Esophagus muscularis mucosa (tissue), 4 donors: Measurements from ENCODE around the gene PTER. TPM values are rescaled to one million over a fixed set of nuclear protein-coding genes. Genes with fewer than 3 reads are reported as not detected.

Experiments used
- DNase-seq: peaks from one replicate; pipeline ENCODE4 v3.0.0-alpha.2; 2017; ENCODE audit errors: extremely low spot score
- H3K27ac ChIP-seq, 4 donors: fragments of 200-600 bp; sonication (generic); replicated peaks in 1 of 4; 1 replicate in 3 of 4; 2 replicates in 1 of 4; pipeline ENCODE4 v1.5.1; 2016 to 2019; ENCODE audit warnings: mild to moderate bottlenecking in 1 of 4
- H3K27me3 ChIP-seq, 4 donors: fragments of 200-600 bp; sonication (generic); one replicate each; pipeline versions ENCODE4 v1.5.1 to v1.6.0; 2016 to 2019
- H3K36me3 ChIP-seq, 4 donors: fragments of 200-600 bp; sonication (generic); one replicate each; pipeline ENCODE4 v1.5.1; 2016 to 2019
- H3K4me1 ChIP-seq, 4 donors: fragments of 200-600 bp; sonication (generic); one replicate each; pipeline ENCODE4 v1.5.1; 2016 to 2019
- H3K4me3 ChIP-seq, 4 donors: fragments of 200-600 bp; sonication (generic); 1 replicate in 2 of 4; 2 replicates in 2 of 4; pipeline ENCODE4 v1.5.1; 2016 to 2019; ENCODE audit warnings: mild to moderate bottlenecking in 4 of 4, moderate library complexity in 1 of 4
- H3K9me3 ChIP-seq, 4 donors: fragments of 200-600 bp; sonication (generic); 1 replicate in 3 of 4; 2 replicates in 1 of 4; pipeline ENCODE4 v1.5.1; 2016 to 2019
- CTCF ChIP-seq, 3 experiments: fragments of 200-600 bp in 2 of 3; fragments of 450-650 bp in 1 of 3; sonication (generic) in 2 of 3; IDR thresholded peaks; one replicate each; pipeline ENCODE4 v1.5.1; 2017 to 2019; ENCODE audit warnings: antibody characterized with exemption in 3 of 3, mild to moderate bottlenecking in 2 of 3, moderate library complexity in 1 of 3
- EP300 ChIP-seq: sonication (generic); formaldehyde crosslinking; IDR thresholded peaks from one replicate; pipeline ENCODE4 v1.6.1; 2017; ENCODE audit warnings: antibody characterized with exemption
- POLR2A ChIP-seq: fragments of 450-650 bp; IDR thresholded peaks from one replicate; pipeline ENCODE4 v1.6.1; 2017; ENCODE audit warnings: antibody characterized with exemption, moderate library complexity, mild to moderate bottlenecking, low read depth
- POLR2AphosphoS5 ChIP-seq, 2 donors: sonication (generic); formaldehyde crosslinking; IDR thresholded peaks; one replicate each; pipeline ENCODE4 v1.6.1; 2017; ENCODE audit warnings: antibody characterized with exemption in 2 of 2
- WGBS: methylation state at CpG from one replicate; pipeline ENCODE4 v1.1.5; 2018; 5-methylcytosine and 5-hydroxymethylcytosine counted together
- intact Hi-C: fragments of 100-400 bp; cut with DNase I; formaldehyde crosslinking; loops from one replicate; pipeline ENCODE4 v1.15.1; 2023
- total RNA-seq, 4 donors: library from RNA; depleted of rRNA; stranded (reverse); fragments of >200 nt; gene quantifications; one replicate each; pipeline versions ENCODE4 v1.1.0 to v1.2.1, GENCODE V29; 2016

PTER gene
- total RNA-seq, 4 donors from 2014 or later, result 8.1 to 10.4 (median 9.8) TPM

- Histone ChIP-seq H3K27ac (no peak overlapping the region), H3K9me3 (no peaks in the 10 kb centered on the region), H3K36me3 (peaks cover 0 to 20% (median 9%) of the 10 kb centered on the region in 4 donors), H3K4me3 (no peak overlapping the region), H3K4me1 (no peaks in the 10 kb centered on the region), H3K27me3 (no peaks in the 10 kb centered on the region)
- WGBS, result 94% methylated on average over 3 of the region's 3 CpGs
- intact Hi-C loops, result no loop called here
- TF ChIP-seq EP300 (no peak), CTCF (IDR thresholded peaks at IDR 0.05) (no peak), POLR2A (no peak), POLR2AphosphoS5 (IDR thresholded peaks at IDR 0.05) (no peak)
- no peak for DNase-seq
These were observed 53.7 kb downstream of the PTER start for GRCh38 chr10:16490511-16490910.

GRCh38 chr10:16491933-16492332 is 55.1 kb downstream of the PTER start:
- Histone ChIP-seq H3K4me1 (no peaks in the 10 kb centered on the region), H3K27me3 (no peaks in the 10 kb centered on the region), H3K36me3 (peaks cover 0 to 12% (median 5%) of the 10 kb centered on the region in 4 donors), H3K4me3 (no peak overlapping the region), H3K9me3 (no peaks in the 10 kb centered on the region), H3K27ac (no peak overlapping the region)
- intact Hi-C loops, result no loop called here
- DNase-seq, result no peak
- no peak for TF ChIP-seq POLR2AphosphoS5 (IDR thresholded peaks at IDR 0.05)
- TF ChIP-seq POLR2A, result no peak
- no peak for TF ChIP-seq EP300
- no peak for TF ChIP-seq CTCF (IDR thresholded peaks at IDR 0.05)
- WGBS, result 50% methylated on average over 2 of the region's 2 CpGs

- no peak overlapping the region for H3K27ac ChIP-seq
- no peaks in the 10 kb centered on the region for H3K9me3 ChIP-seq
- no peak for DNase-seq
- TF ChIP-seq POLR2AphosphoS5 (IDR thresholded peaks at IDR 0.05), result no peak
- TF ChIP-seq POLR2A, result no peak
- no peak for TF ChIP-seq EP300
- TF ChIP-seq CTCF (IDR thresholded peaks at IDR 0.05), result no peak
- no peaks in the 10 kb centered on the region for H3K27me3 ChIP-seq
- no peak overlapping the region for H3K4me3 ChIP-seq
- no peaks in the 10 kb centered on the region for H3K4me1 ChIP-seq
- intact Hi-C loops, result no loop called here
- H3K36me3 ChIP-seq, result peaks cover 0 to 5% (median 0%) of the 10 kb centered on the region in 4 donors
- 65% methylated on average over 10 of the region's 10 CpGs for WGBS
These were observed 57.2 kb downstream of the PTER start for GRCh38 chr10:16493884-16494536.

GRCh38 chr10:16497911-16498310 is 61.1 kb downstream of the PTER start:
- H3K27me3 ChIP-seq, result no peaks in the 10 kb centered on the region
- 96% methylated on average over 4 of the region's 4 CpGs for WGBS
- TF ChIP-seq CTCF (IDR thresholded peaks at IDR 0.05) (no peak), POLR2A (no peak), EP300 (no peak), POLR2AphosphoS5 (IDR thresholded peaks at IDR 0.05) (no peak)
- DNase-seq, result no peak
- H3K36me3 ChIP-seq, result peaks cover 0 to 6% (median 0%) of the 10 kb centered on the region in 4 donors
- H3K4me3 ChIP-seq, result no peak overlapping the region
- intact Hi-C loops, result no loop called here
- no peak overlapping the region for H3K27ac ChIP-seq
- no peaks in the 10 kb centered on the region for H3K4me1 ChIP-seq
- no peaks in the 10 kb centered on the region for H3K9me3 ChIP-seq

- intact Hi-C loops, result no loop called here
- Histone ChIP-seq H3K36me3 (peaks cover 0 to 21% (median 3%) of the 10 kb centered on the region in 4 donors), H3K27me3 (no peaks in the 10 kb centered on the region), H3K4me3 (no peak overlapping the region), H3K9me3 (no peaks in the 10 kb centered on the region), H3K4me1 (no peaks in the 10 kb centered on the region), H3K27ac (no peak overlapping the region)
- TF ChIP-seq POLR2A, result no peak
- TF ChIP-seq EP300, result no peak
- TF ChIP-seq POLR2AphosphoS5 (IDR thresholded peaks at IDR 0.05), result no peak
- TF ChIP-seq CTCF (IDR thresholded peaks at IDR 0.05), result no peak
- no peak for DNase-seq
- 100% methylated on average over 1 of the region's 1 CpG for WGBS
These were observed 68.4 kb downstream of the PTER start for GRCh38 chr10:16505161-16505560.
